Measurements from ENCODE around the gene RBM47.

The RBM47 gene

GRCh38 chr4:40564004-40564403, 65.7 kb downstream of the RBM47 start:
- H3K27me3 ChIP-seq (ENCODE audit: control insufficient read depth in 3 of 3, insufficient read depth in 3 of 3, low read depth in 1 of 3, low read length in 3 of 3), result no peaks in the 10 kb centered on the region
- no peak overlapping the region for H3K4ac ChIP-seq (ENCODE audit: low read length)
- H3K23ac ChIP-seq (ENCODE audit: low read depth, low read length, poor library complexity), result no peak overlapping the region
- H4K8ac ChIP-seq (ENCODE audit: low read depth, low read length), result no peak overlapping the region
- no peak overlapping the region for H3K9ac ChIP-seq (ENCODE audit: low read depth, low read length, poor library complexity)
- H3K36me3 ChIP-seq (replicated peaks in 1 of 2; ENCODE audit: control insufficient read depth in 2 of 2, insufficient read depth in 2 of 2, low read length in 2 of 2), result no peaks in the 10 kb centered on the region
- H2BK15ac ChIP-seq (ENCODE audit: low read length), result no peak overlapping the region
- H3K27ac ChIP-seq (replicated peaks; ENCODE audit: low read length), result no peak overlapping the region
- H2AK5ac ChIP-seq (ENCODE audit: low read depth, low read length), result no peak overlapping the region
- H2BK120ac ChIP-seq (ENCODE audit: low read depth, low read length), result no peak overlapping the region
- DNase-seq (ENCODE audit: low spot score), result no peak
- H2AFZ ChIP-seq (ENCODE audit: low read length), result no peak overlapping the region
- no peaks in the 10 kb centered on the region for H3K79me1 ChIP-seq (ENCODE audit: low read depth, low read length)
- H4K91ac ChIP-seq (ENCODE audit: low read depth, low read length, poor library complexity), result no peak overlapping the region
- H3K18ac ChIP-seq (ENCODE audit: low read length), result no peak overlapping the region
- no peak overlapping the region for H3K14ac ChIP-seq (ENCODE audit: low read length)
- H3K4me1 ChIP-seq (ENCODE audit: control insufficient read depth in 2 of 2, insufficient read depth in 1 of 2, low read depth in 1 of 2, low read length in 2 of 2), result peaks cover 0 to 1% of the 10 kb centered on the region in 2 donors
- no peaks in the 10 kb centered on the region for H3K9me3 ChIP-seq (replicated peaks in 1 of 2; ENCODE audit: control insufficient read depth in 2 of 2, insufficient read depth in 1 of 2, low read depth in 1 of 2, low read length in 2 of 2)
- WGBS, 2 donors (ENCODE audit: extremely low coverage in 2 of 2, insufficient read length in 2 of 2, insufficient replicate concordance in 1 of 2), result no CpG with 5 or more reads among the region's 3 CpGs
- no peak overlapping the region for H3K4me2 ChIP-seq (ENCODE audit: insufficient read depth, low read length, poor library complexity, severe bottlenecking)
- no peak overlapping the region for H2BK12ac ChIP-seq (ENCODE audit: low read length)
- H2BK5ac ChIP-seq (ENCODE audit: low read length), result no peak overlapping the region
- no peak overlapping the region for H3K4me3 ChIP-seq (ENCODE audit: low read length in 2 of 2)

GRCh38 chr4:40563401-40563800, 66.3 kb downstream of the RBM47 start:
- H2BK15ac ChIP-seq (ENCODE audit: low read length), result no peak overlapping the region
- H3K36me3 ChIP-seq (replicated peaks in 1 of 2; ENCODE audit: control insufficient read depth in 2 of 2, insufficient read depth in 2 of 2, low read length in 2 of 2), result no peaks in the 10 kb centered on the region
- H2AFZ ChIP-seq (ENCODE audit: low read length), result no peak overlapping the region
- H3K79me1 ChIP-seq (ENCODE audit: low read depth, low read length), result no peaks in the 10 kb centered on the region
- H3K27ac ChIP-seq (replicated peaks; ENCODE audit: low read length), result no peak overlapping the region
- H3K4me2 ChIP-seq (ENCODE audit: insufficient read depth, low read length, poor library complexity, severe bottlenecking), result no peak overlapping the region
- no peak overlapping the region for H2BK120ac ChIP-seq (ENCODE audit: low read depth, low read length)
- peaks cover 0 to 1% of the 10 kb centered on the region in 2 donors for H3K4me1 ChIP-seq (ENCODE audit: control insufficient read depth in 2 of 2, insufficient read depth in 1 of 2, low read depth in 1 of 2, low read length in 2 of 2)
- H4K8ac ChIP-seq (ENCODE audit: low read depth, low read length), result no peak overlapping the region
- no peaks in the 10 kb centered on the region for H3K9me3 ChIP-seq (replicated peaks in 1 of 2; ENCODE audit: control insufficient read depth in 2 of 2, insufficient read depth in 1 of 2, low read depth in 1 of 2, low read length in 2 of 2)
- no CpG with 5 or more reads among the region's 4 CpGs for WGBS, 2 donors (ENCODE audit: extremely low coverage in 2 of 2, insufficient read length in 2 of 2, insufficient replicate concordance in 1 of 2)
- no peak overlapping the region for H2AK5ac ChIP-seq (ENCODE audit: low read depth, low read length)
- H3K14ac ChIP-seq (ENCODE audit: low read length), result no peak overlapping the region
- no peak overlapping the region for H2BK12ac ChIP-seq (ENCODE audit: low read length)
- H3K9ac ChIP-seq (ENCODE audit: low read depth, low read length, poor library complexity), result no peak overlapping the region
- no peak overlapping the region for H3K4me3 ChIP-seq (ENCODE audit: low read length in 2 of 2)
- no peak overlapping the region for H2BK5ac ChIP-seq (ENCODE audit: low read length)
- no peak for DNase-seq (ENCODE audit: low spot score)
- H3K18ac ChIP-seq (ENCODE audit: low read length), result no peak overlapping the region
- no peaks in the 10 kb centered on the region for H3K27me3 ChIP-seq (ENCODE audit: control insufficient read depth in 3 of 3, insufficient read depth in 3 of 3, low read depth in 1 of 3, low read length in 3 of 3)
- H3K4ac ChIP-seq (ENCODE audit: low read length), result no peak overlapping the region
- H4K91ac ChIP-seq (ENCODE audit: low read depth, low read length, poor library complexity), result no peak overlapping the region
- no peak overlapping the region for H3K23ac ChIP-seq (ENCODE audit: low read depth, low read length, poor library complexity)

- Histone ChIP-seq H2AFZ (ENCODE audit: low read length) (no peak overlapping the region), H2BK5ac (ENCODE audit: low read length) (no peak overlapping the region), H3K9me3 (replicated peaks in 1 of 2; ENCODE audit: control insufficient read depth in 2 of 2, insufficient read depth in 1 of 2, low read depth in 1 of 2, low read length in 2 of 2) (no peaks in the 10 kb centered on the region), H3K9ac (ENCODE audit: low read depth, low read length, poor library complexity) (no peak overlapping the region), H2BK120ac (ENCODE audit: low read depth, low read length) (no peak overlapping the region), H3K4me3 (ENCODE audit: low read length in 2 of 2) (no peak overlapping the region), H3K14ac (ENCODE audit: low read length) (no peak overlapping the region), H2BK12ac (ENCODE audit: low read length) (no peak overlapping the region), H3K4ac (ENCODE audit: low read length) (no peak overlapping the region), H3K27ac (replicated peaks; ENCODE audit: low read length) (no peak overlapping the region), H3K79me1 (ENCODE audit: low read depth, low read length) (no peaks in the 10 kb centered on the region), H3K18ac (ENCODE audit: low read length) (no peak overlapping the region), H2AK5ac (ENCODE audit: low read depth, low read length) (no peak overlapping the region), H3K27me3 (ENCODE audit: control insufficient read depth in 3 of 3, insufficient read depth in 3 of 3, low read depth in 1 of 3, low read length in 3 of 3) (no peaks in the 10 kb centered on the region), H3K23ac (ENCODE audit: low read depth, low read length, poor library complexity) (no peak overlapping the region), H4K8ac (ENCODE audit: low read depth, low read length) (no peak overlapping the region), H3K4me1 (ENCODE audit: control insufficient read depth in 2 of 2, insufficient read depth in 1 of 2, low read depth in 1 of 2, low read length in 2 of 2) (peaks cover 0 to 1% of the 10 kb centered on the region in 2 donors), H3K4me2 (ENCODE audit: insufficient read depth, low read length, poor library complexity, severe bottlenecking) (no peak overlapping the region), H2BK15ac (ENCODE audit: low read length) (no peak overlapping the region), H3K36me3 (replicated peaks in 1 of 2; ENCODE audit: control insufficient read depth in 2 of 2, insufficient read depth in 2 of 2, low read length in 2 of 2) (no peaks in the 10 kb centered on the region), H4K91ac (ENCODE audit: low read depth, low read length, poor library complexity) (no peak overlapping the region)
- WGBS, 2 donors (ENCODE audit: extremely low coverage in 2 of 2, insufficient read length in 2 of 2, insufficient replicate concordance in 1 of 2), result no CpG with 5 or more reads among the region's 7 CpGs
- no peak for DNase-seq (ENCODE audit: low spot score)
Observed at GRCh38 chr4:40562681-40563080, 67.0 kb downstream of the RBM47 start.

- Histone ChIP-seq H3K36me3 (replicated peaks in 1 of 2; ENCODE audit: control insufficient read depth in 2 of 2, insufficient read depth in 2 of 2, low read length in 2 of 2) (no peaks in the 10 kb centered on the region), H2BK5ac (ENCODE audit: low read length) (no peak overlapping the region), H2BK15ac (ENCODE audit: low read length) (no peak overlapping the region), H4K91ac (ENCODE audit: low read depth, low read length, poor library complexity) (no peak overlapping the region), H3K4ac (ENCODE audit: low read length) (no peak overlapping the region), H3K4me1 (ENCODE audit: control insufficient read depth in 2 of 2, insufficient read depth in 1 of 2, low read depth in 1 of 2, low read length in 2 of 2) (peaks cover 0 to 1% of the 10 kb centered on the region in 2 donors), H3K9me3 (replicated peaks in 1 of 2; ENCODE audit: control insufficient read depth in 2 of 2, insufficient read depth in 1 of 2, low read depth in 1 of 2, low read length in 2 of 2) (no peaks in the 10 kb centered on the region), H2AK5ac (ENCODE audit: low read depth, low read length) (no peak overlapping the region), H3K27me3 (ENCODE audit: control insufficient read depth in 3 of 3, insufficient read depth in 3 of 3, low read depth in 1 of 3, low read length in 3 of 3) (no peaks in the 10 kb centered on the region), H3K18ac (ENCODE audit: low read length) (no peak overlapping the region), H4K8ac (ENCODE audit: low read depth, low read length) (no peak overlapping the region), H3K14ac (ENCODE audit: low read length) (no peak overlapping the region), H2BK12ac (ENCODE audit: low read length) (no peak overlapping the region), H3K79me1 (ENCODE audit: low read depth, low read length) (no peaks in the 10 kb centered on the region), H3K23ac (ENCODE audit: low read depth, low read length, poor library complexity) (no peak overlapping the region), H3K27ac (replicated peaks; ENCODE audit: low read length) (no peak overlapping the region), H3K4me2 (ENCODE audit: insufficient read depth, low read length, poor library complexity, severe bottlenecking) (no peak overlapping the region), H2AFZ (ENCODE audit: low read length) (no peak overlapping the region), H3K9ac (ENCODE audit: low read depth, low read length, poor library complexity) (no peak overlapping the region), H3K4me3 (ENCODE audit: low read length in 2 of 2) (no peak overlapping the region), H2BK120ac (ENCODE audit: low read depth, low read length) (no peak overlapping the region)
- no CpG with 5 or more reads among the region's 6 CpGs for WGBS, 2 donors (ENCODE audit: extremely low coverage in 2 of 2, insufficient read length in 2 of 2, insufficient replicate concordance in 1 of 2)
- DNase-seq (ENCODE audit: low spot score), result no peak
Observed at GRCh38 chr4:40562208-40562607, 67.5 kb downstream of the RBM47 start.

Measured in neuronal stem cell (in vitro differentiated cells).